B cell (primary cell): ENCODE data around the gene S100A1. TPM values are rescaled to one million over a fixed set of nuclear protein-coding genes. Genes with fewer than 3 reads are reported as not detected.

Source experiments
- ATAC-seq: fragments of 200-7000 bp; cut with Tn5 transposase; one replicate; pipeline ENCODE4 v1.10.0; 2021; ENCODE audit warnings: low read depth, mild to moderate bottlenecking, moderate number of reproducible peaks, moderate library complexity
- CTCF ChIA-PET: fragments of 350-600 bp; sonication (Branson Sonifier 250); formaldehyde crosslinking; loops from one replicate; lab custom pipeline; 2021; ENCODE audit warnings: antibody characterized with exemption, inconsistent platforms; lab: Charles Lee
- POLR2A ChIA-PET: fragments of 350-600 bp; sonication (Branson Sonifier 250); formaldehyde crosslinking; loops from one replicate; lab custom pipeline; 2021; ENCODE audit warnings: antibody characterized with exemption; lab: Charles Lee
- DNase-seq: peaks from one replicate; pipeline ENCODE4 v3.0.0; 2013
- H2AFZ ChIP-seq: 2 replicates; pipeline ENCODE4 v1.6.1; 2012; ENCODE audit warnings: mild to moderate bottlenecking, low read depth, low read length; ENCODE audit not compliant: insufficient read depth, poor library complexity, severe bottlenecking
- H3K27ac ChIP-seq, 2 donors: 1 replicate in 1 of 2; 2 replicates in 1 of 2; pipeline ENCODE4 v1.5.1; 2012 to 2013; ENCODE audit warnings: low read length in 2 of 2, mild to moderate bottlenecking in 2 of 2, moderate library complexity in 1 of 2
- H3K27me3 ChIP-seq, 4 experiments: fragments of 200-600 bp in 1 of 4; sonication (generic) in 1 of 4; replicated peaks in 1 of 4; 1 replicate in 2 of 4; 2 replicates in 2 of 4; pipeline versions ENCODE4 v1.6.1 to v1.7.0; 2013 to 2016; ENCODE audit warnings: low read length in 3 of 4, mild to moderate bottlenecking in 2 of 4, mixed read lengths in 1 of 4, moderate library complexity in 1 of 4; ENCODE audit not compliant: insufficient read depth in 4 of 4, control insufficient read depth in 3 of 4; ENCODE audit errors: control extremely low read depth in 1 of 4
- H3K36me3 ChIP-seq, 2 experiments: replicated peaks in 1 of 2; 1 replicate in 1 of 2; 2 replicates in 1 of 2; pipeline versions ENCODE4 v1.6.1 to v1.7.1; 2013; ENCODE audit warnings: low read length in 1 of 2; ENCODE audit not compliant: insufficient read depth in 2 of 2, control insufficient read depth in 1 of 2; ENCODE audit errors: control extremely low read depth in 1 of 2, extremely low read depth in 1 of 2
- H3K4me1 ChIP-seq, 2 donors: fragments of 200-600 bp in 1 of 2; sonication (generic) in 1 of 2; 1 replicate in 1 of 2; 2 replicates in 1 of 2; pipeline versions ENCODE4 v1.5.1 to v1.6.1; 2013 to 2017; ENCODE audit warnings: low read length in 2 of 2; ENCODE audit not compliant: control insufficient read depth in 2 of 2, insufficient read depth in 2 of 2
- H3K4me2 ChIP-seq: replicated peaks from 2 replicates; pipeline ENCODE3; 2012; ENCODE audit warnings: mild to moderate bottlenecking, low read depth, low read length; ENCODE audit not compliant: poor library complexity, severe bottlenecking
- H3K4me3 ChIP-seq, 5 experiments: fragments of 200-600 bp in 1 of 5; sonication (generic) in 1 of 5; 1 replicate in 3 of 5; 2 replicates in 2 of 5; pipeline versions ENCODE4 v1.5.1 to v1.7.0; 2011 to 2016; ENCODE audit warnings: low read length in 4 of 5, mild to moderate bottlenecking in 4 of 5, low read depth in 2 of 5, control low read depth in 1 of 5, moderate library complexity in 1 of 5; ENCODE audit not compliant: insufficient read depth in 1 of 5; ENCODE audit errors: control extremely low read depth in 1 of 5, extremely low read depth in 1 of 5
- H3K79me2 ChIP-seq: fragments of 200-600 bp; sonication (generic); one replicate; pipeline ENCODE4 v1.6.0; 2016; ENCODE audit warnings: low read length; ENCODE audit not compliant: control insufficient read depth, insufficient read depth
- H3K9ac ChIP-seq: fragments of 200-600 bp; sonication (generic); 2 replicates; pipeline ENCODE4 v1.6.1; 2017; ENCODE audit warnings: mild to moderate bottlenecking, low read length, moderate library complexity
- H3K9me3 ChIP-seq, 3 donors: one replicate each; pipeline versions ENCODE4 v1.6.1 to v1.7.1; 2013; ENCODE audit warnings: low read length in 2 of 3; ENCODE audit not compliant: control insufficient read depth in 2 of 3, insufficient read depth in 1 of 3; ENCODE audit errors: control extremely low read depth in 1 of 3
- H4K20me1 ChIP-seq: 2 replicates; pipeline ENCODE4 v1.6.0; 2012; ENCODE audit warnings: mild to moderate bottlenecking, low read length; ENCODE audit not compliant: insufficient read depth, control insufficient read depth, poor library complexity, severe bottlenecking
- H3K27ac Mint-ChIP-seq: one replicate; pipeline ENCODE4 v1.8.0; 2021; ENCODE audit warnings: mixed read lengths
- H3K27me3 Mint-ChIP-seq: one replicate; pipeline ENCODE4 v1.8.0; 2021; ENCODE audit warnings: mixed read lengths
- H3K4me1 Mint-ChIP-seq: one replicate; pipeline ENCODE4 v1.8.0; 2021; ENCODE audit warnings: mixed read lengths
- H3K4me3 Mint-ChIP-seq: one replicate; pipeline ENCODE4 v1.8.0; 2021; ENCODE audit warnings: mixed read lengths
- H3K9me3 Mint-ChIP-seq: one replicate; pipeline ENCODE4 v1.8.0; 2022; ENCODE audit warnings: mixed read lengths; ENCODE audit not compliant: insufficient read depth
- EZH2 ChIP-seq: IDR thresholded peaks from 2 replicates; pipeline ENCODE4 v1.6.1; 2012; ENCODE audit warnings: borderline replicate concordance, low read depth, mild to moderate bottlenecking, moderate library complexity, low read length; ENCODE audit not compliant: insufficient read depth, poor library complexity, severe bottlenecking
- WGBS: methylation state at CpG from one replicate; pipeline ENCODE4 v1.1.5; 2013; ENCODE audit warnings: missing lambda C conversion rate; ENCODE audit not compliant: insufficient coverage; 5-methylcytosine and 5-hydroxymethylcytosine counted together
- intact Hi-C: fragments of 100-400 bp; cut with micrococcal nuclease; formaldehyde crosslinking; loops from one replicate; pipeline ENCODE4 v1.10.0; 2022
- polyA plus RNA-seq: library from polyadenylated mRNA; depleted of rRNA; stranded (reverse); fragments of >200 nt; gene quantifications from 2 replicates; pipeline ENCODE4 v1.2.3, GENCODE V29; 2012
- total RNA-seq, 2 donors: library from RNA; stranded (reverse); fragments of 120-200 nt in 1 of 2; gene quantifications; 1 replicate in 1 of 2; 2 replicates in 1 of 2; pipeline versions ENCODE4 v1.2.3 to v1.2.4, GENCODE V29; 2013 to 2022
- TF ChIP-seq, protein P1 (sequence below): fragments of 200-600 bp; IDR thresholded peaks from one replicate; pipeline ENCODE4 v1.8.0; 2022; ENCODE audit warnings: antibody characterized with exemption, mild to moderate bottlenecking

The S100A1 gene
- total and polyA plus RNA-seq, 2 donors (not counting 1 experiment from before 2014, with no cell fraction given), result not detected

DNA sequence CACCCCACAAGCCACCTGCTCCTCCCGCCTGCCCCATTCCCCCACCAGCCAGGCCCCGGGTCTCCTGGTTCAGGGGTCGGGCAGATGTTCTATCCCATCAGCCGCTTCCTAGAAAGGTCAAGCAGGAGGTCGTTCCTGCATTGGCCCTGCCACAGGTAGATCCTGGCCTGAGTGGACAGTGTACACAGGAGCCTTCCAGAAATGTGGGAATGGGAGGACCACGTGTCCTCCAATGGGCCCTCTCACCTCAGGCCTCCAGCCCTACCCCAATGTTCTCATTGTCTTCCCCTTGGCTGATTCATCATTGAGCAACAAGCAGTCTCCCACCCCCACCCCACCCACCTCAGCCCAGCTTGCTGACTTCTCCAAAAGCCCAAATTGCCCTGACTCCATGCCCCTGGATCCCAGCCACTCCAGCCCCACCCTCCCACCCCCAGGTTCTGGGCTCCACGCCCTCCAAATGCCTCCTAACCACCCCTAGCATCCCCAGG, 17.4 kb upstream of the S100A1 start:
- intact Hi-C loops, result no loop called here
- Histone ChIP-seq H2AFZ (no peak overlapping the region), H3K4me3 (no peak overlapping the region), H4K20me1 (no peaks in the 10 kb centered on the region), H3K4me1 (no peaks in the 10 kb centered on the region), H3K9ac (no peak overlapping the region), H3K79me2 (no peaks in the 10 kb centered on the region), H3K4me2 (no peak overlapping the region), H3K27me3 (no peaks in the 10 kb centered on the region), H3K36me3 (no peaks in the 10 kb centered on the region), H3K9me3 (no peaks in the 10 kb centered on the region), H3K27ac (no peak overlapping the region)
- Mint-ChIP-seq H3K9me3 (no peaks in the 10 kb centered on the region), H3K27ac (no peak overlapping the region), H3K4me1 (no peaks in the 10 kb centered on the region), H3K27me3 (no peaks in the 10 kb centered on the region), H3K4me3 (no peak overlapping the region)
- CTCF ChIA-PET, result no interaction called here
- DNase-seq (no peak), ATAC-seq (no peak)
- POLR2A ChIA-PET, result no interaction called here
- 90% methylated on average over 4 of the region's 7 CpGs for WGBS
- TF ChIP-seq EZH2, result no peak
- TF ChIP-seq, protein P1, sequence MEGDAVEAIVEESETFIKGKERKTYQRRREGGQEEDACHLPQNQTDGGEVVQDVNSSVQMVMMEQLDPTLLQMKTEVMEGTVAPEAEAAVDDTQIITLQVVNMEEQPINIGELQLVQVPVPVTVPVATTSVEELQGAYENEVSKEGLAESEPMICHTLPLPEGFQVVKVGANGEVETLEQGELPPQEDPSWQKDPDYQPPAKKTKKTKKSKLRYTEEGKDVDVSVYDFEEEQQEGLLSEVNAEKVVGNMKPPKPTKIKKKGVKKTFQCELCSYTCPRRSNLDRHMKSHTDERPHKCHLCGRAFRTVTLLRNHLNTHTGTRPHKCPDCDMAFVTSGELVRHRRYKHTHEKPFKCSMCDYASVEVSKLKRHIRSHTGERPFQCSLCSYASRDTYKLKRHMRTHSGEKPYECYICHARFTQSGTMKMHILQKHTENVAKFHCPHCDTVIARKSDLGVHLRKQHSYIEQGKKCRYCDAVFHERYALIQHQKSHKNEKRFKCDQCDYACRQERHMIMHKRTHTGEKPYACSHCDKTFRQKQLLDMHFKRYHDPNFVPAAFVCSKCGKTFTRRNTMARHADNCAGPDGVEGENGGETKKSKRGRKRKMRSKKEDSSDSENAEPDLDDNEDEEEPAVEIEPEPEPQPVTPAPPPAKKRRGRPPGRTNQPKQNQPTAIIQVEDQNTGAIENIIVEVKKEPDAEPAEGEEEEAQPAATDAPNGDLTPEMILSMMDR, result no peak

DNA sequence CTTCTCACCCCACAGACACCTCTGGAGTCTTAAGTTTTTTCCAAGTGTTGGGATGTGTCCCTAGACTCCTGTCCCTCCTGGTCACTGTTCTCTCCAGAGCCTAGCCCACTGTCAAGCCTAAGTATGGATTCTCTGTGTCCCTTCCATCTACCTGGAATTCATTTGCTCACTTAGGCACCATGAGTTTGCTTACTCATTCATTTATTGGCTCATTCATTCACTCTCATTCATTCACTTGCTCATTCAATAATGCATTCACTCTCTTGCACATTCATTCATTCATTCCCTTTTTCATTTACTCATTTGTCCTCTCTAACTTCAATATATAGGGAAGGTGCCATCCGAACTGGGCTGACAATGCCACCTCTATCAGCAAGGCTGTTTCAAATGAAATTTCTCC, 16.9 kb upstream of the S100A1 start:
- H3K9me3 ChIP-seq, result no peaks in the 10 kb centered on the region
- no peak overlapping the region for H2AFZ ChIP-seq
- H3K27ac Mint-ChIP-seq, result no peak overlapping the region
- WGBS, result no CpG with 5 or more reads among the region's 1 CpG
- TF ChIP-seq, protein P1, result no peak
- TF ChIP-seq EZH2, result no peak
- no peaks in the 10 kb centered on the region for H3K4me1 ChIP-seq
- intact Hi-C loops, result no loop called here
- H3K9ac ChIP-seq, result no peak overlapping the region
- no peaks in the 10 kb centered on the region for H3K27me3 Mint-ChIP-seq
- H3K27ac ChIP-seq, result no peak overlapping the region
- H3K36me3 ChIP-seq, result no peaks in the 10 kb centered on the region
- ChIA-PET POLR2A (no interaction called here), CTCF (no interaction called here)
- no peaks in the 10 kb centered on the region for H3K9me3 Mint-ChIP-seq
- H3K4me1 Mint-ChIP-seq, result no peaks in the 10 kb centered on the region
- H3K4me2 ChIP-seq, result no peak overlapping the region
- no peaks in the 10 kb centered on the region for H4K20me1 ChIP-seq
- DNase-seq (no peak), ATAC-seq (no peak)
- H3K79me2 ChIP-seq, result no peaks in the 10 kb centered on the region
- no peak overlapping the region for H3K4me3 Mint-ChIP-seq
- H3K27me3 ChIP-seq, result no peaks in the 10 kb centered on the region
- H3K4me3 ChIP-seq, result no peak overlapping the region
